ENCODE measurements around the gene MATK.
"Not testable (repeated sequence)": the region's sequence is repeated elsewhere in the genome, so short reads cannot be mapped to it uniquely, and the experiment has no call there.

Gene MATK

DNA sequence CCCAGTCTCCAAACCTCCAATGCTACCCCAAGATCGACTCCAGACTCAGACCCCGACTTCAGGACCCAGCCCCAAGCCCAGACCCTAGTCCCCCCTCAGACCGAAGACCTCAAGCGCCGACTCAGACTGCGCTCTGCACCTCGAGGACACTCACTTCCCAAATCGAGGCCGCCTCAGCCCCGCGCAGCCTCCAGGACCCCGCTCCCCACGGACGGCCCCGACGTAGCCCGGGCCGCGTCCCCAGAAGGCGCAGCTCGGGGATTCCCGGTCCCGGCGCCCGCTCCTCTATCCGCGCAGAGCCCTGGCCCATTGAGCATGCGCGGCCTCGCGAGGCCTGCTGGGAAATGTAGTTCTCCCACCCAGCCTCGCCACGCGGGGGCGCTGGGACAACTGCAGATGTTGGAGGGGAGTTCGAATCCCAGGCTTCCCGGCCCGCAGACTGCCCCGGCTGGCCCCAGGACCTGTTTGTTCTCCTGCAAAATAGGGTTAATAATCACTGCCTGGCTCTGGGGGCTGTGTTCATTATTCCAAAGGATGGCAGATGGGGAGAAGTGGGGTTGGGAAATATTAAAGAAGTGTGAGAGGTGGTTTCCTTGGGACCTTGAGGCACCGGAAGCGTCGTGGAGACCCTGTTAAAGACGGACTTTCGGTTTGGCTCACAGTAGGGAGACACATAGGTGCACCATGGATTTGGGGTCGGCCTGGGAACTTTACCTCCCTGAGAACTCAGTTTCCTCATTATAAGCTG lies 24.6 kb downstream of the MATK start, which contains the start of gene APBA3:
Gene APBA3 (minus strand): TSS at position 311 of the 748 bp plus-strand sequence. CDS start 1,428 bp downstream, outside the sequence.
- DNase-seq (ENCODE audit: low spot score) = peak; percentile 97
- in situ Hi-C loops (cut with MboI; ENCODE audit: low pct_unique_long_range_greater_than_20kb, low sequenced_read_pairs, unreplicated experiment) = no loop called here
- TF ChIP-seq, protein P1, sequence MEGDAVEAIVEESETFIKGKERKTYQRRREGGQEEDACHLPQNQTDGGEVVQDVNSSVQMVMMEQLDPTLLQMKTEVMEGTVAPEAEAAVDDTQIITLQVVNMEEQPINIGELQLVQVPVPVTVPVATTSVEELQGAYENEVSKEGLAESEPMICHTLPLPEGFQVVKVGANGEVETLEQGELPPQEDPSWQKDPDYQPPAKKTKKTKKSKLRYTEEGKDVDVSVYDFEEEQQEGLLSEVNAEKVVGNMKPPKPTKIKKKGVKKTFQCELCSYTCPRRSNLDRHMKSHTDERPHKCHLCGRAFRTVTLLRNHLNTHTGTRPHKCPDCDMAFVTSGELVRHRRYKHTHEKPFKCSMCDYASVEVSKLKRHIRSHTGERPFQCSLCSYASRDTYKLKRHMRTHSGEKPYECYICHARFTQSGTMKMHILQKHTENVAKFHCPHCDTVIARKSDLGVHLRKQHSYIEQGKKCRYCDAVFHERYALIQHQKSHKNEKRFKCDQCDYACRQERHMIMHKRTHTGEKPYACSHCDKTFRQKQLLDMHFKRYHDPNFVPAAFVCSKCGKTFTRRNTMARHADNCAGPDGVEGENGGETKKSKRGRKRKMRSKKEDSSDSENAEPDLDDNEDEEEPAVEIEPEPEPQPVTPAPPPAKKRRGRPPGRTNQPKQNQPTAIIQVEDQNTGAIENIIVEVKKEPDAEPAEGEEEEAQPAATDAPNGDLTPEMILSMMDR (IDR thresholded peaks at IDR 0.05; ENCODE audit: extremely low read depth, insufficient read depth, missing control alignments) = peak; percentile 90

- no peak for DNase-seq (ENCODE audit: low spot score)
- TF ChIP-seq, protein P1 (IDR thresholded peaks at IDR 0.05; ENCODE audit: extremely low read depth, insufficient read depth, missing control alignments) = no peak
- in situ Hi-C loops (cut with MboI; ENCODE audit: low pct_unique_long_range_greater_than_20kb, low sequenced_read_pairs, unreplicated experiment) = no loop called here
These were observed 25.3 kb downstream of the MATK start for GRCh38 chr19:3760871-3761361.

DNA sequence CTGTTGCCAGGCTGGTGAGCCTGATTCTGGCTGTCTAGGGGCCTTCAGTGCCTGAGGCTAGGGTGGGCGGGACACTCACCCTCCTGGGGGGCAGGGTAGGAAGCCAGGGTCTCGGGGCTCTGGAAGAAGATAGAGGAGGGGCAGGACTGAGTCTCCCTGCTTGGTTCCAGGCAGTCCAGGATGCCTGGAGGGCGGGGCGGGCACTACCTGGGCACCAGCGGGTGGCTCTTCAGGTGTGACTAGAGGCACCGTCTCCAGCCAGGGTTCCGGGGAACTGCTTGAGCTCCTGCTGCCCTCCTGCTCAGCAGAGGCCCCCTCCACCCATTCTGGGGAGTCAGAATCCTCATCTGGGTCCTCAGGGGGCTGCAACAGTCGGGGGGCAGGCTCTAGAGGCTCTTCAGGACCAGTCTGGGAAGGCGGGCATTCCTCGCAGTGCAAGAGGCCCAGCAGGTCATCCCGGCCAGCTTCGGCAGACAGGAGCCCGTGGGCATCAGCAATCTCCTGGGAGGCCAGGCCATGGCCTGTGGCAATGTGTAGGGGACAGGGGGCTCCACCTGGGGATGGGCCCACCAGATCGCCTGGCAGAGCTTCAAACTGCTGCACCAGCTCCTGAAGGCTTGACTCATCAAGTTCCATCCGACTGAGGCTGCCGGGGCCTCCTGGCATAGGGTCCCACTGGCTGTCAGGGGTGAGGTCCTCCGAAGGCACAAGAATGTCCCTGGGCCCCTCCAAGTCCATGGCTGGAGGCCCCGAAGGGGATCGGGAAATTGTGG lies 26.5 kb downstream of the MATK start:
- in situ Hi-C loops (cut with MboI; ENCODE audit: low pct_unique_long_range_greater_than_20kb, low sequenced_read_pairs, unreplicated experiment) = no loop called here

GRCh38 chr19:3758297-3758696 lies 27.9 kb downstream of the MATK start:
- in situ Hi-C loops (cut with MboI; ENCODE audit: low pct_unique_long_range_greater_than_20kb, low sequenced_read_pairs, unreplicated experiment); DNase-seq (ENCODE audit: low spot score): not testable (repeated sequence)

More for the DNA sequence above, 26.5 kb downstream of the MATK start:
- no peak for DNase-seq (ENCODE audit: low spot score)
- TF ChIP-seq, protein P1 (IDR thresholded peaks at IDR 0.05; ENCODE audit: extremely low read depth, insufficient read depth, missing control alignments) = no peak

DNA sequence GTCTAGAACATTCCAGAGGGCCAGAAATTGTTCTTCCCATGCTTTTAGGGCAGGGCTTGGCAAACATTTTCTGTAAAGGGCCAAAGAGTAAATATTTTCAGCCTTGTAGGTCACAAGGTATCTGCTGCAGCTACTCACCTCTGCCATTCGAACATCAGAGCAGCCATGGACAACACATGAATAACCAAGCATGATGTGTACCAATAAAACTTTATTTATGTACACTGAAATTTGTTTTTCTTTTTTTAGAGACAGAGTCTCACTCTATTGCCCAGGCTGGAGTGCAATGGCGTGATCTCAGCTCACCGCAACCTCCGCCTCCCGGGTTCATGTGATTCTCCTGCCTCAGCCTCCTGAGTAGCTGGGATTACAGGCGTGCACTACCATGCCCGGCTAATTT lies 28.5 kb downstream of the MATK start:
- in situ Hi-C loops (cut with MboI; ENCODE audit: low pct_unique_long_range_greater_than_20kb, low sequenced_read_pairs, unreplicated experiment); DNase-seq (ENCODE audit: low spot score): not testable (repeated sequence)

- DNase-seq (ENCODE audit: low spot score) = no peak
- in situ Hi-C loops (cut with MboI; ENCODE audit: low pct_unique_long_range_greater_than_20kb, low sequenced_read_pairs, unreplicated experiment) = no loop called here
- TF ChIP-seq, protein P1 (IDR thresholded peaks at IDR 0.05; ENCODE audit: extremely low read depth, insufficient read depth, missing control alignments) = no peak
These were observed 32.4 kb downstream of the MATK start for GRCh38 chr19:3753631-3754410.

- TF ChIP-seq, protein P1 (IDR thresholded peaks at IDR 0.05; ENCODE audit: extremely low read depth, insufficient read depth, missing control alignments) = no peak
- no peak for DNase-seq (ENCODE audit: low spot score)
- in situ Hi-C loops (cut with MboI; ENCODE audit: low pct_unique_long_range_greater_than_20kb, low sequenced_read_pairs, unreplicated experiment) = no loop called here
These were observed 33.7 kb downstream of the MATK start for GRCh38 chr19:3752492-3752891.

Measured in GM13977 (cell line).